Progenitor cell of endocrine pancreas (in vitro differentiated cells): ENCODE measurements around the gene PPCDC. TPM values are rescaled to one million over a fixed set of nuclear protein-coding genes. Genes with fewer than 3 reads are reported as not detected.

ENCODE experiments used
- DNase-seq: peaks from one replicate; pipeline ENCODE4 v3.0.0; 2021; ENCODE audit warnings: low spot score; ENCODE audit not compliant: unreplicated experiment
- H3K27ac Mint-ChIP-seq: 2 replicates; pipeline ENCODE4 v1.8.0; 2021; ENCODE audit warnings: mild to moderate bottlenecking, moderate library complexity, mixed read lengths
- H3K27me3 Mint-ChIP-seq: 2 replicates; pipeline ENCODE4 v1.8.0; 2021; ENCODE audit warnings: mixed read lengths
- H3K36me3 Mint-ChIP-seq: 2 replicates; pipeline ENCODE4 v1.8.0; 2022; ENCODE audit warnings: mixed read lengths; ENCODE audit not compliant: insufficient read depth
- H3K4me1 Mint-ChIP-seq: 2 replicates; pipeline ENCODE4 v1.8.0; 2021; ENCODE audit warnings: low read depth, mixed read lengths
- H3K4me3 Mint-ChIP-seq: 2 replicates; pipeline ENCODE4 v1.8.0; 2021; ENCODE audit warnings: low read depth, mild to moderate bottlenecking, moderate library complexity, mixed read lengths
- H3K9me3 Mint-ChIP-seq: 2 replicates; pipeline ENCODE4 v1.8.0; 2021; ENCODE audit warnings: low read depth, mixed read lengths
- total RNA-seq: library from RNA; stranded (reverse); gene quantifications from 2 replicates; pipeline ENCODE4 v1.2.1, GENCODE V29; 2021
- TF ChIP-seq, protein P1 (sequence below): fragments of 200-600 bp; sonication (generic); IDR thresholded peaks from one replicate; pipeline ENCODE4 v1.5.0; 2021; ENCODE audit warnings: antibody characterized with exemption, mild to moderate bottlenecking; ENCODE audit not compliant: unreplicated experiment

The PPCDC gene
- total RNA-seq, 1 donor from 2014 or later = 18.0 TPM

DNA sequence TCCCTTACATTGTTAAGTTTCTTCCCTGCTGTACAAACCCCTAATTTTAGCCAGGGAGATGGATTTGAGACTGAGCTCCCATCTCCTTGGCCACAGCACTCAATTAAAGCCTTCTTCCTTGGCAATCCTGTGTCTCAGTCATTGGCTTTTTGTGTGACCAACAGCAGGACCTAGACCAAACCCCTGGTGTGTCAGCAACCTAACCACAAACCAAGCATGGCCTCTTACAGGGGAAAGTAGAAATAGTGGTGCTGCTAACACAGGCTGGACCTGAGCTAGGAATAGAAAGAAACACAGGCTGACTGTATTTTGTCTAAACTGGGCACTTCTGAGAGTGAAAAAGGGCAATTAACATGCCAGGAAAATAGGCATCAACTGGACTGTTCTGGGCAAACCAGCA lies 37.9 kb downstream of the PPCDC start:
- peaks cover 9% of the 10 kb centered on the region for H3K36me3 Mint-ChIP-seq
- peaks cover 6% of the 10 kb centered on the region for H3K9me3 Mint-ChIP-seq
- peak overlapping the region; percentile 41 for H3K27ac Mint-ChIP-seq
- peaks cover 16% of the 10 kb centered on the region for H3K4me1 Mint-ChIP-seq
- TF ChIP-seq, protein P1, sequence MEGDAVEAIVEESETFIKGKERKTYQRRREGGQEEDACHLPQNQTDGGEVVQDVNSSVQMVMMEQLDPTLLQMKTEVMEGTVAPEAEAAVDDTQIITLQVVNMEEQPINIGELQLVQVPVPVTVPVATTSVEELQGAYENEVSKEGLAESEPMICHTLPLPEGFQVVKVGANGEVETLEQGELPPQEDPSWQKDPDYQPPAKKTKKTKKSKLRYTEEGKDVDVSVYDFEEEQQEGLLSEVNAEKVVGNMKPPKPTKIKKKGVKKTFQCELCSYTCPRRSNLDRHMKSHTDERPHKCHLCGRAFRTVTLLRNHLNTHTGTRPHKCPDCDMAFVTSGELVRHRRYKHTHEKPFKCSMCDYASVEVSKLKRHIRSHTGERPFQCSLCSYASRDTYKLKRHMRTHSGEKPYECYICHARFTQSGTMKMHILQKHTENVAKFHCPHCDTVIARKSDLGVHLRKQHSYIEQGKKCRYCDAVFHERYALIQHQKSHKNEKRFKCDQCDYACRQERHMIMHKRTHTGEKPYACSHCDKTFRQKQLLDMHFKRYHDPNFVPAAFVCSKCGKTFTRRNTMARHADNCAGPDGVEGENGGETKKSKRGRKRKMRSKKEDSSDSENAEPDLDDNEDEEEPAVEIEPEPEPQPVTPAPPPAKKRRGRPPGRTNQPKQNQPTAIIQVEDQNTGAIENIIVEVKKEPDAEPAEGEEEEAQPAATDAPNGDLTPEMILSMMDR = no peak
- no peaks in the 10 kb centered on the region for H3K27me3 Mint-ChIP-seq
- no peak overlapping the region for H3K4me3 Mint-ChIP-seq
- no peak for DNase-seq

DNA sequence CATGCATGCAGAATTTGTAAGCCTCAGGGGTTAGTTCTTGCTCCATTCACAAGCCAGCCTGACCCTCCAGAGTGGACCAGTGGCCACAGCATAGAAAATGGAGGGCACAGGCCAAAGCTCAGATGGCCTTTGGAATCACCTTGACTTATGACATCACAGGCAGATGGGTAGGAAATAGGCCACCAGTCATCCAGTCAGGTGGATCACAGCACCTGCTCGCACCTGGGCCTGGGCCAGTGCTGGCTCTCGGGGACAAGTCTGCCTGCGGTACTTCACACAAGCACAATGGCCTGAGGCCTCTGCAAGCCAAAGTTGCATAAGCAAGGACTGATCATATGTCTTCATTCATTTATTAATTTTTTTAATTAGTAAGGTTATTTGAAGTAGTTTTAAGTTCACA lies 39.3 kb downstream of the PPCDC start:
- no peak overlapping the region for H3K4me3 Mint-ChIP-seq
- no peak for DNase-seq
- no peak overlapping the region for H3K27ac Mint-ChIP-seq
- peaks cover 16% of the 10 kb centered on the region for H3K36me3 Mint-ChIP-seq
- peaks cover 16% of the 10 kb centered on the region for H3K9me3 Mint-ChIP-seq
- H3K27me3 Mint-ChIP-seq = no peaks in the 10 kb centered on the region
- peaks cover 16% of the 10 kb centered on the region for H3K4me1 Mint-ChIP-seq
- TF ChIP-seq, protein P1 = no peak

DNA sequence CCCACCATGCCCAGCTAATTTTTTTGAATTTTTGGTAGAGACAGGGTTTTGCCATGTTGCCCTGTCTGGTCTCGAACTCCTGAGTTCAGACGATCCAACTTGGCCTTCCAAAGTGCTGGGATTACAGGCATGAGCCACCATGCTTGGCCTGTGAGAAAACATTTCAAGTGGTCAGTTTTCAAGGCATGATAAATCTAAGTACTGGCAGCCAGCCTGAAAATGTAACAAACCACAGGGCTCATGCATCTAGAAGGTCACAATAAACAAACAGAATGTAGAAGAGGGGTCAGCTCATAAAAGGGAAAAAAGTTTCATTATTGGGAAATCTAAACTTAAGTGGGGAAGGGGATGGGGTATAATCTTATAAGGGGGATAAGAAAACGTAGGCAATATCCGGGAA lies 39.9 kb downstream of the PPCDC start:
- no peak for DNase-seq
- Mint-ChIP-seq H3K27ac (peak overlapping the region; percentile 69), H3K4me3 (no peak overlapping the region), H3K36me3 (peaks cover 13% of the 10 kb centered on the region), H3K27me3 (no peaks in the 10 kb centered on the region), H3K4me1 (peaks cover 12% of the 10 kb centered on the region), H3K9me3 (peaks cover 16% of the 10 kb centered on the region)
- TF ChIP-seq, protein P1 = no peak

DNA sequence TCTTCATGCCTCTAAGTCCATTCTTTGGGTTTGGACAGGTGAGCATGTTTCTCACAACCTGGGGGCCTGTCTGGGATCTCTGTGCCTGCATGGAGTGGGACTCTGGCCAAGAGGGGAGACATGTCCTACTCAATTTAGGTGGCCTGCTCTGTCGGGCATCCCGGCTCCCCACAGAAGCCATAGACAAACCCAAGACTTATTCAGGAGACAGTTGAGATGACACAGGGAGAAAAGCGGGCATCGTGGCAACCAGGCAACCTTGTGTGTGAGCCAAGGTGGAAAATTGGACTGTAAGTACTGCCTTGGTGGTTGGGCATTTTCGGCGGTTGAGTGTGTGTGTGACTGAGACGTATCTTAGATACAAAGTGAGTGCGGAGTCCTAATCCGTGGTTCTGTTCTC lies 40.5 kb downstream of the PPCDC start:
- Mint-ChIP-seq H3K9me3 (peaks cover 16% of the 10 kb centered on the region), H3K27ac (no peak overlapping the region), H3K36me3 (peaks cover 13% of the 10 kb centered on the region), H3K4me1 (peaks cover 10% of the 10 kb centered on the region), H3K4me3 (no peak overlapping the region), H3K27me3 (no peaks in the 10 kb centered on the region)
- TF ChIP-seq, protein P1 = no peak
- no peak for DNase-seq

DNA sequence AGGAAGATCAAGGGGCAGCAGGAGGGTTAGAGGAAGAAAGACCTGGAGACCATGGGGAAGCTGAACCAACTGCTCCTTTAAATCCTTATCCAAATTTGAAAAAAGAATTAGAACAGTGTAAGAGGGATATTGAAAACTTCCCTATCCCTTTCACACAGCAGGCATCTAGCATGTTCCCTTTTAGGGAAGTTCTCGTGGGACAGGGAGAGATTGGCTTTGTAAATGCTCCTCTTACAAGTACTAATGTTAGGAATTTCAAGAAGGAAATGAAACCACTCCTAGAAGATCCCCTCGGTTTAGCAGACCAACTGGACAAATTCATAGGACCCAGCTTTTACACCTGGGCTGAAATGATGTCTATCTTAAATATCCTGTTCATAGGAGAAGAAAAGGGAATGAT lies 41.5 kb downstream of the PPCDC start:
- no peak overlapping the region for H3K27ac Mint-ChIP-seq
- DNase-seq = no peak
- H3K36me3 Mint-ChIP-seq = peaks cover 13% of the 10 kb centered on the region
- H3K9me3 Mint-ChIP-seq = peaks cover 16% of the 10 kb centered on the region
- H3K4me1 Mint-ChIP-seq = peaks cover 10% of the 10 kb centered on the region
- no peak overlapping the region for H3K4me3 Mint-ChIP-seq
- TF ChIP-seq, protein P1 = no peak
- H3K27me3 Mint-ChIP-seq = no peaks in the 10 kb centered on the region
